ENCODE data around the gene CLSTN2.

CLSTN2 gene

GRCh38 chr3:140189267-140189666, 254.3 kb downstream of the CLSTN2 start:
- in situ Hi-C loops (cut with HindIII; ENCODE audit: low sequenced_read_pairs) = no loop called here
- no peak overlapping the region for H3K4me3 ChIP-seq (ENCODE audit: low read depth, low read length)
- no peak for DNase-seq (ENCODE audit: low read depth, low spot score)
- no peak for TF ChIP-seq CTCF (IDR thresholded peaks at IDR 0.05; ENCODE audit: low read depth, low read length)

GRCh38 chr3:140189976-140190375, 255.0 kb downstream of the CLSTN2 start:
- H3K4me3 ChIP-seq (ENCODE audit: low read depth, low read length) = no peak overlapping the region
- DNase-seq (ENCODE audit: low read depth, low spot score) = no peak
- no peak for TF ChIP-seq CTCF (IDR thresholded peaks at IDR 0.05; ENCODE audit: low read depth, low read length)
- in situ Hi-C loops (cut with HindIII; ENCODE audit: low sequenced_read_pairs) = no loop called here

GRCh38 chr3:140196970-140197369, 262.0 kb downstream of the CLSTN2 start:
- H3K4me3 ChIP-seq (ENCODE audit: low read depth, low read length) = no peak overlapping the region
- TF ChIP-seq CTCF (IDR thresholded peaks at IDR 0.05; ENCODE audit: low read depth, low read length) = no peak
- no peak for DNase-seq (ENCODE audit: low read depth, low spot score)
- in situ Hi-C loops (cut with HindIII; ENCODE audit: low sequenced_read_pairs) = no loop called here

DNA sequence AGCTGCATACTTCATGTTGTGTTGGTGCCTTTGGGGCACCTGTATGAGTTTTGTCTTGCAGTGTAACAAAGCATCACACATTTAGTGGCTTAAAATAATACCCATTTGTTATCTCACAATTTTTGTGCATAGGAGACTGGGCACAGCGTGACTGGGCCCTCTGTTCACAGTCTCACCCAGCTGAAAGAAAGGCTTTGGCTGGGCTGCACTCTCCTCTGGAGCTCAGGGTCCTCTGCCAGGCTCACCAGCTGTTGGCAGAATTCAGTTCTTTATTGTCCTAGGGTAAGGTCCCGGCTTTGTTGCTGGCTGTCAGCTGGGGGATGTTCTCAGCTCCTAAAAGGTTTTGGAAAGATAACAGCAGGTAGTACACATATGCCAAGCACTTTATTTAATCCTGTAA, 263.3 kb downstream of the CLSTN2 start:
- no peak overlapping the region for H3K4me3 ChIP-seq (ENCODE audit: low read depth, low read length)
- DNase-seq (ENCODE audit: low read depth, low spot score) = no peak
- no peak for TF ChIP-seq CTCF (IDR thresholded peaks at IDR 0.05; ENCODE audit: low read depth, low read length)
- in situ Hi-C loops (cut with HindIII; ENCODE audit: low sequenced_read_pairs) = no loop called here

DNA sequence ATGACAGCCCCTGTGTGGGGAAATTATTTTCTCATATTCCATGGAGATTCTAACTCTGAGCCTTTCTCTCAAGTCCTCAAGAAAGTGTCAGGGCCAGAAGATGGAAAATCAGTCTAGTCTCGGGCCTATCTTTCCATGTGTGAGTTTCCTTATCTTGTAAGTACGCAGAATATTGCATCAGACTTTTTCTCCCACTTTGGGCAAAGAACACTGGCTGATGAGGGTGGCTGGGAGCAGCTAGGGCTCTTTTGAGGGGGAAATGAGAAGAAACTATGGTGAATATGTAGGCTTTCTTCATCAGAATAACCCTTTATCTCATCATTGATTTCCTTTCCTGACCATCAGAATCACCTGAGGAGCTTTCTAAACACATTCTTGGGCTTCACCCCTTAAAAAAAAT, 264.0 kb downstream of the CLSTN2 start:
- TF ChIP-seq CTCF (IDR thresholded peaks at IDR 0.05; ENCODE audit: low read depth, low read length) = no peak
- H3K4me3 ChIP-seq (ENCODE audit: low read depth, low read length) = no peak overlapping the region
- in situ Hi-C loops (cut with HindIII; ENCODE audit: low sequenced_read_pairs) = no loop called here

GRCh38 chr3:140199743-140200142, 264.8 kb downstream of the CLSTN2 start:
- no peak for TF ChIP-seq CTCF (IDR thresholded peaks at IDR 0.05; ENCODE audit: low read depth, low read length)
- no peak overlapping the region for H3K4me3 ChIP-seq (ENCODE audit: low read depth, low read length)
- in situ Hi-C loops (cut with HindIII; ENCODE audit: low sequenced_read_pairs) = no loop called here
- DNase-seq (ENCODE audit: low read depth, low spot score) = no peak

More for the DNA sequence above, 264.0 kb downstream of the CLSTN2 start:
- DNase-seq (ENCODE audit: low read depth, low spot score) = no peak

- TF ChIP-seq CTCF (IDR thresholded peaks at IDR 0.05; ENCODE audit: low read depth, low read length) = no peak
- in situ Hi-C loops (cut with HindIII; ENCODE audit: low sequenced_read_pairs) = no loop called here
- no peak for DNase-seq (ENCODE audit: low read depth, low spot score)
- no peak overlapping the region for H3K4me3 ChIP-seq (ENCODE audit: low read depth, low read length)
Observed at GRCh38 chr3:140203510-140203909, 268.5 kb downstream of the CLSTN2 start.

All from astrocyte of the spinal cord (primary cell).